GM21381 (cell line): ENCODE results near the gene IQCH.

Experiments used
- ATAC-seq: cut with Tn5 transposase; IDR thresholded peaks from one replicate; pipeline ENCODE4 v1.9.1; 2021; ENCODE audit warnings: mild to moderate bottlenecking, moderate library complexity; ENCODE audit not compliant: unreplicated experiment

Gene IQCH

DNA sequence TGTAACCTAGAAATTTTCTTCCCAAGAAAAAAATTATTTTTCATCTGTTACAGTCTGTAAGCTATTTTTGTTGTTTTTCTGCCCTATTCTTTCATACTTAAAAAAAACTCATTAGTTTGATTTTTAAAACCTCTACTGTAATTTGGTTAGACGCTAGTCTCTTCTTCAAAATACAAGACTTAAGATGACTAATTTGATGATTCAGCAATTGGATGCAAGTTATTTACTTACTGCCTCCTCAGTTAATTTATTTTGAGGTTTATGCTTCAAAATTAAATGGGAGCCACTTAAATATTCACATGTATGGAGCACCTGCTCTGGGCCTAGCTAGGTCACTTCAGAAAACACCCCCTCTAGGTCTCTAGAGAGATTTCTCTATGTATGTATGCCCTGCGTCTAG is 132.4 kb downstream of the IQCH start:
- ATAC-seq, result no peak

- ATAC-seq, result no peak
These were observed 135.4 kb downstream of the IQCH start for GRCh38 chr15:67389975-67390374.

- ATAC-seq, result no peak
These were observed 140.5 kb downstream of the IQCH start for GRCh38 chr15:67394873-67395639.

- no peak for ATAC-seq
These were observed 141.5 kb downstream of the IQCH start for GRCh38 chr15:67396114-67396513.

GRCh38 chr15:67397139-67397538 is 142.6 kb downstream of the IQCH start:
- no peak for ATAC-seq

GRCh38 chr15:67399925-67400324 is 145.3 kb downstream of the IQCH start:
- ATAC-seq, result no peak

DNA sequence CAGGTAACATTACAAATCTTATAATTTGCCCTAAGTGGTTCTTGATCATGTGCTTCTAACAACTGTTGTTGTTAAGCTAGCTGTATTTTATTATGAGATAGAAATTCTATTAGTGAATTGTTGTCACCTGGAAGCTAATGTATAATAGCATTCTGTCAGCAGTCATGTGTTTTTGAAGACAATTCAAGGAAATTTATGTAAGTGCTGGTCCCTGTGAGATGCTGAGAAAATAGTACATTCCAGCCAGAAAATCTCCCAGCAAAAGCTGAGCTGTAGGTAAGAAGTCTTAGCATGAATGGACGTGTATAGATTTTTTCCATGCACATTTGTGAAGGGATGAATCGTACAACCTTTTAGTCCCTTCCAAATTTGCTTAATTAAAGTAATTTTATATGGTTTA is 146.3 kb downstream of the IQCH start:
- ATAC-seq, result no peak

DNA sequence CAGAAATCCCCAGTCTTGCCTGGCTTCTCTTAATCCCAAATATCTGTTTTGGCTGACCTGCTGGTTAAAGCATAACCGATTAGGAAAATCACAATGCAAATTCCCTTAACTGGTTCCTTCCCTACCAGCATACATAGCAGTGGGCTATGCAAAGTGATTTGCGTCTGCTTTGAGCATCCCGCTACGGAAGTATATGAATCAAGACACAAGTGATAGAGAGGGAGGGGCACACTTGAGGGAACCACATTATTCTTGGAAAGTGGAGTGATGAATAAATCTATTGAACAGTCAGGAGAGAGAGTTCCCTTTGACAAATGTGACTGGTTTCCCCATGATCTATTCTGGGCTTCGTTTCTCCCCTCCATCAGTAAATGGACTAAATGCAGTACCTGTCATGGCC is 146.8 kb downstream of the IQCH start:
- no peak for ATAC-seq

GRCh38 chr15:67403428-67404154 is 149.0 kb downstream of the IQCH start:
- no peak for ATAC-seq

- ATAC-seq, result no peak
These were observed 150.9 kb downstream of the IQCH start for GRCh38 chr15:67405208-67406191.

DNA sequence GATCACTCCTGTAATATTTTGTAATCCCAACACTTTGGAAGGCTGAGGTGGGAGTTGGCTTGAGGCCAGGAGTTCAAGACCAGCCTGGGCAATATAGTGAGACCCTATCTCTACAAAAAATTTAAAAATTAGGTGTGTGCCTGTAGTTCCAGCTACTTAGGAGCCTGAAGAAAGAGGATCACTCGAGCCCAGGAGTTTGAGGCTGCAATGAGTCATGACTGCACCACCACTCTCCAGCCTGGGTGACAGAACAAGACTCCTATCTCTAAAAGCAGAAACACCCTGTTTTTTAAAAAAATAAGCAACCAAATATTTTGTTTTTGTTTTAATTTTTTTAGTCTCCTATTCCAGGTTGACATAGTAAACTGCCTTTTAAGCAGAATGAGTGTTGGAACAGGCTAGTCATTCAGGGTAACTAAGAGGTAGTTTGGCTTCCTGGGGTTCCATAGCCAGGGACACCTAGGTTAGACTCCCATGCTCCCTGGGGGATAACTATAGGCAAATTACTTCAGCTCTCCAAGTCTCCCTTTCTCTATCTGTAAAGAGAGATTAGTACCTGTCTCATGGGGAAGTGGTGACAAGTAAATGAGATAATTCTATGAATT is 151.8 kb downstream of the IQCH start:
- ATAC-seq, result no peak

DNA sequence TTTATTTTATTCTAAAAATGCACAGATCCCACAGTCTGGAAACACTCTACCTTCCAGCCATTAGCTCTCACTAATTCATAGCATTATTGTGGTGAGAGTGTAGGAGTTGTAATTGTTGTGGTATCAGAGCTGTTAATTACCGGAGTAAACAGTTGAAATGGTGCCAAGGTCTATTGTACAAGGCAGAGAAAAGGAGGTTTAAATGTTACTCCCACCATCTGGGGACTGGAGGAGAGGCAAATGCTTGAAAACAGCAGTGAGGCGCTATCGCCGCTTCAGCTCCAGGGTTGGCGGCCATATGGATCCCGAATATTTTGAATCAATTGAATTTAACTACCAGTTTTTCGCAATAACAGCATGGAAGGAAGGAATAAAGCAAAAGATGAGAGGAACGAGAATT is 153.2 kb downstream of the IQCH start:
- ATAC-seq, result no peak

- ATAC-seq, result no peak
These were observed 154.6 kb downstream of the IQCH start for GRCh38 chr15:67409175-67409574.

DNA sequence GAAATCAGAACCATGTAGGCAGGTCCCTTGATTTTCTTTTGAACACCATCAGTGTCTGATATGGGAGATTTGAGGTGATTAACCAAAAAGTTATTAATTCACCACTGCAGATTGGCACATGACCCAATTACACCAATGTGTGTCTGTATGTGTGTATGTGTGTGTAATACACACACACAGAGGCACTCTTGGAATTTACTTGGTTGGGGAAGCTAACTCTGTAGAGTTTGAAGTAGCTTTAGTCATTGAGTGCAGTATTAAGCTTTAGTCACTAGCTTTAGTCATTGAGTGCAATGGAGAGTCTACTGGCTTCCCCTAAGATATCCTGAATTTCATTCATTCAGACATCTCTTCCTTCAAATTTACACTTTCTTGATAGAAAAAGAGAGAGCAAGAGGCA is 156.9 kb downstream of the IQCH start:
- ATAC-seq, result no peak

- ATAC-seq, result no peak
These were observed 159.3 kb downstream of the IQCH start for GRCh38 chr15:67413770-67414390.

DNA sequence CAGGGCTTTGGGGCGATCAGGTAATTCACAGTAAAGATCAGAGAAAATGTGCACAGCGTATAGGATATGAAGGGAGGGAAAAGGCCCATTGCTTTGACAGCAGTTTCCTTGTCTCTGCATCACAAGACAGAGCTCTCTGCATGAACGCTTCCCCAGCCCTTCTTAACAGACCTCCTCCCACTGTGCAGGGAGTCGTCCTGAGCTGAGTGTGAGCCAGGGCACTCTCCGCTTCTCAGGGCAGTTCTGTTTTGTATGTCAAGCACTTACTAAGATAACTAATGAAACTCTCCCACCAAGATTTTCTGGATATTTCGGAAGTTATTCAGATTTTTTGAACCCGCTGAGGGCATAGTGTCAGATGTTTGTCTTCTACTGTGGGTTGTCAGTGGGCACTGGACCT is 160.6 kb downstream of the IQCH start:
- no peak for ATAC-seq

DNA sequence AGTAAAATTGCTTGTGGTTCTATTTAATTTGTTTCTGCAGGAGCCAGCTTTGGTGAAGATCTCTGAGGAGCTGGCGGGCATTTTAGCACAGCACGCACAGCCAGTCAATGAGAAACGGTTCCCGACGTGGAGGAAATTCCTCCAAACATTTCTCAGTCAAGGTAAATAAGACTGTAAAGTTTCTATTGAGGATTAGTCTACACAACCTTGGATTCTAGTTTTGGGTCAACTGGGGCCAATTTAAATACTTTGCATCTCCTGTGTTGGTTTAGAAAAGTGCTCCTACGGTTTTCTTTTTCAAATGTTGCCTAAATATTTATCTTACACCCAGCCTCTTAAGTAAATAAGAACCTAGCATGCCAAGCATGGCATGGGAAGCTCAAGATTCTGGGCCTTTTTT is 162.3 kb downstream of the IQCH start:
- ATAC-seq, result no peak

GRCh38 chr15:67419705-67420104 is 165.1 kb downstream of the IQCH start:
- no peak for ATAC-seq

- ATAC-seq, result no peak
These were observed 165.6 kb downstream of the IQCH start for GRCh38 chr15:67420137-67420536.

- no peak for ATAC-seq
These were observed 166.5 kb downstream of the IQCH start for GRCh38 chr15:67421105-67421504.
